DMS79 (cell line): ENCODE data around the gene PTCRA.

Experiments
- DNase-seq: peaks from one replicate; lab custom pipeline; 2025; lab: John Stamatoyannopoulos, UW

The PTCRA gene

DNA sequence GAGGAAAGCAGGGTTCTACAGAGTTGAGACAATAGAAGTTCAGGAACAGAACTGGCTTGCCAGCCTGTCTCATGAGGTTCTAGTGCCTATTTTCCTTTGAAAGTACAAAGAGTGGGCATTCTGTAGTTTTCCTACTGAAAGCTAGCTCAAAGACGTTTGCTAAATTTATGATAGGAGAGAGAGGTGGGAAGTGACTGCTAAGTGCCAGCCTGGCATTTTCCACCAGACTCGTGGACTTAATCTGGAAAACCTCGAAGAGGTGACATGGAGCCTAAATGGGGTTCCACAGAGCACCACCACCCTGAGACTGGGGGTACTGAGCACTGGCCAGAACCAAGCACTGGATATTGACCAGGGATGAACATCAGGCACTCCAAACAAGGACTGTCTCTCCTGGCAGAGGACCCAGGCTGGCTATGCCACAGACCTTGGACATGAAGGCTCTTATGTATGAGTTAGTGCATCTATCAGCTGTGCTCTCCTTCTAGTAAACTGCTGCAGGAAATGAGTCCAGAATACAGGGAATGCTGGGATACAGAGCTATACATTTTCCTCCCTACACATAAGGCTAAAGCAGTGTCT is 56.0 kb downstream of the PTCRA start:
- no peak for DNase-seq

DNA sequence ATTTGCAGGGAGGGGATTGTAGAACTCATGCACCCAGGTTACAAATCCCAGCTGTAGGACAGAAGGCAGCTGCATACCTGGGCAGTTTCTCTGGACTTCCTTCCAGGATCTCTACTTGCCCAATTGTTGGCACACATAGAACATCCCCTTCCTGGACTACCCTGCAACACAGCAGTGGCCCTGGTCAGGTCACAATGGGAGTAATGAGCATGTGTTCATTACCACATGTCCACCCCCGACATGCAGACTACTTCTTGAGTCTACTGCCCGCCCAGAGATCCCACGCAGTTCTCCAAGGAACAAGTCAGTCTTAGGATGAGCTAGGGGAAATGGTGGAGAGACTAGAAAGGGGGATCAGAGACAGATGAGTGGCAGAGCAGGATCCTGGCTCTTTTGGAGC is 58.1 kb downstream of the PTCRA start:
- no peak for DNase-seq

DNA sequence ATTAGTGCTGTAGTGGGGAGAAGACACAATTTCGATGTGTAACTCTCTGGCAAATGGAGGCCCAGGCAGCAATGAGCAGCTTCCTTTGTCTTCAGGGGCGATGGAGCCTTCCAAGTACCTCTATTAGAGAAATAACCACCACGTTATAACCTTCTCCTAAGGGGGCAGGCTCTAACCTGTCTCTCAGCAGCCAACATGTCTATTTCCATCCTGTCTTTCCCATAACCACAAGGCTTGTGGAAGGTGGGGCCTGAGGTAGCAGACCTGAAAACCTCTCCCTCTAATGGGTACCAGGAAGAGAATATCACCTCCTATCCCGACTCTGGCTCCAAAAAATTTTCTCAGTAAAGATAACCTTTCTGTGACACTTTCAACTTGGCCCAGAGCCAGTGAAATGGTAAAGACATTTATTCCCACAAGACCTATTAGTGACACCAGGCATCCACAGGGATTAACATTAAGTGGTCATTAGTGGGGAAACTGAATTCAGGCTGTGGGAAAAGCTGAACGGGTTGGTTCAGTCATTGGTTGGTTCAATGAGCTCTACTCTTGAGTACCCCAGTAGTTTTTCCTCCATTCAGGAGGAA is 59.2 kb downstream of the PTCRA start:
- peak; percentile 68 for DNase-seq
